Fibroblast of mammary gland (primary cell): ENCODE measurements around the gene SPAG7.

Source experiments
- DNase-seq: peaks from one replicate; pipeline ENCODE4 v3.0.0-alpha.2; 2010; ENCODE audit warnings: low read depth
- H3K4me3 ChIP-seq: 2 replicates; pipeline ENCODE4 v1.5.1; 2011; ENCODE audit warnings: low read depth, mild to moderate bottlenecking, low read length, moderate library complexity; ENCODE audit not compliant: control insufficient read depth
- CTCF ChIP-seq: conservative IDR thresholded peaks from 2 replicates; pipeline ENCODE4 v1.5.1; 2011; ENCODE audit warnings: low read depth, low read length, inconsistent platforms; ENCODE audit not compliant: control insufficient read depth, insufficient read depth

The SPAG7 gene

GRCh38 chr17:4913994-4914393 lies 53.6 kb downstream of the SPAG7 start:
- no peak overlapping the region for H3K4me3 ChIP-seq
- DNase-seq: no peak

More at GRCh38 chr17:4913994-4914393, 53.6 kb downstream of the SPAG7 start:
- TF ChIP-seq CTCF: no peak
